ENCODE data around the gene RNU6-8.

RNU6-8 gene

GRCh38 chr14:32230695-32231280 lies 27.7 kb upstream of the RNU6-8 start:
- peaks cover 2% of the 10 kb centered on the region for H3K4me1 ChIP-seq (ENCODE audit: control insufficient read depth, insufficient read depth, low read length)
- WGBS, 2 experiments, result 84 to 88% methylated on average over 2 of the region's 2 CpGs
- no peaks in the 10 kb centered on the region for H3K27me3 ChIP-seq (ENCODE audit: control insufficient read depth, insufficient read depth, low read length, poor library complexity, severe bottlenecking)
- H3K4me3 ChIP-seq (ENCODE audit: insufficient read depth, low read depth, low read length), result no peak overlapping the region
- no peaks in the 10 kb centered on the region for H3K9me3 ChIP-seq (ENCODE audit: control insufficient read depth, low read length)
- no peak overlapping the region for H3K27ac ChIP-seq (ENCODE audit: insufficient read depth, low read depth, low read length, poor library complexity, severe bottlenecking)
- no peaks in the 10 kb centered on the region for H3K36me3 ChIP-seq (ENCODE audit: control insufficient read depth, insufficient read depth, low read length)

- Histone ChIP-seq H3K27ac (ENCODE audit: insufficient read depth, low read depth, low read length, poor library complexity, severe bottlenecking) (no peak overlapping the region), H3K9me3 (ENCODE audit: control insufficient read depth, low read length) (no peaks in the 10 kb centered on the region), H3K36me3 (ENCODE audit: control insufficient read depth, insufficient read depth, low read length) (no peaks in the 10 kb centered on the region), H3K4me3 (ENCODE audit: insufficient read depth, low read depth, low read length) (no peak overlapping the region), H3K4me1 (ENCODE audit: control insufficient read depth, insufficient read depth, low read length) (peaks cover 8% of the 10 kb centered on the region), H3K27me3 (ENCODE audit: control insufficient read depth, insufficient read depth, low read length, poor library complexity, severe bottlenecking) (no peaks in the 10 kb centered on the region)
- 86 to 89% methylated on average over 3 of the region's 3 CpGs for WGBS, 2 experiments
Measured at GRCh38 chr14:32230181-32230580, 27.1 kb upstream of the RNU6-8 start.

DNA sequence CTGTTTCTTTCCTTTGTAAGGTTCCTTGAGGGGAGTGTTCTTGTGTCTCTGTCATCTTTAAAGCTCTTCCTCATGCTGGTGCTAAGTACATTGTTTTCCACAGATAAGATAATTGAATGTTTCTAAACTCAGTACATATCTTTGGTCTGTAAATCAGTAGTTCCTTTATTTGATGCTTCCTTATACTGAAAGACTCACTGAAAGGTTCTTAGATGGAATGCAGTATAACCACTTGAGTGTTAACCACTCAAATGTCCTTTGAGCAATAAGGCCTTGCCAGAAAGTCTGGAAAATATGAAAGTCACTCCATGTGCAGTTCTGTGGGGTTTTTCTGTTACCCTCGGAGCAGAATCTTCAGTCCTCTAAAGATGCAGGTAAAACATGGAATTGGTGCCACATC lies 23.0 kb upstream of the RNU6-8 start:
- no peaks in the 10 kb centered on the region for H3K36me3 ChIP-seq (ENCODE audit: control insufficient read depth, insufficient read depth, low read length)
- no peaks in the 10 kb centered on the region for H3K9me3 ChIP-seq (ENCODE audit: control insufficient read depth, low read length)
- H3K27me3 ChIP-seq (ENCODE audit: control insufficient read depth, insufficient read depth, low read length, poor library complexity, severe bottlenecking), result no peaks in the 10 kb centered on the region
- WGBS, 2 experiments, result 97 to 100% methylated on average over 1 of the region's 1 CpG
- no peak overlapping the region for H3K4me3 ChIP-seq (ENCODE audit: insufficient read depth, low read depth, low read length)
- no peak overlapping the region for H3K27ac ChIP-seq (ENCODE audit: insufficient read depth, low read depth, low read length, poor library complexity, severe bottlenecking)
- H3K4me1 ChIP-seq (ENCODE audit: control insufficient read depth, insufficient read depth, low read length), result peaks cover 8% of the 10 kb centered on the region

DNA sequence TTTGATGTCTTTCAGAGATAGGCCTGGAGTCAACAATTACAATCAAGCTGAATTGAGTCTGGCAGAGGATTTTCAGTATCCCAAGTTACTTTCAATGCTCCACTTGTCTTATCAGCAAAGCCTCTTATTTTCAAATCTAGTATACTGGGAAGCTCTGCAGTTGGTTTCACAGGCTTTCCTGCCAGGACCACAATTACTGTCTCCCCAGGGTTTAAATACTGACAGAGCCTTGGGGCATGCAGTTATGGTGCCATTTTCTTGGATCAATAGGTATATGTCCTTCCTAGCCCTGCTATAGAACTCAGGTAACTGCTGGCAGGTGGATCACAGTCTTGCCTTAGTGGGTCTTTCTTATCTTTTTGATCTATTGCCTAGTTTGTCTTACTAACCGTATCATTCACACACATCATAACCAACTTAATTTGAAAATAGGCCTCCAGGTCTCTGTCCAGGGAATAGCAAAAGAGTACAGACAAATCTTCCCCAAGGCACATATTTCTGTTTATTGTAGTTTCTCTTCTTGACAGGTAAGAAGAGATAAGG lies 22.4 kb upstream of the RNU6-8 start:
- Histone ChIP-seq H3K27ac (ENCODE audit: insufficient read depth, low read depth, low read length, poor library complexity, severe bottlenecking) (no peak overlapping the region), H3K27me3 (ENCODE audit: control insufficient read depth, insufficient read depth, low read length, poor library complexity, severe bottlenecking) (no peaks in the 10 kb centered on the region), H3K36me3 (ENCODE audit: control insufficient read depth, insufficient read depth, low read length) (no peaks in the 10 kb centered on the region), H3K4me3 (ENCODE audit: insufficient read depth, low read depth, low read length) (no peak overlapping the region), H3K4me1 (ENCODE audit: control insufficient read depth, insufficient read depth, low read length) (peaks cover 8% of the 10 kb centered on the region), H3K9me3 (ENCODE audit: control insufficient read depth, low read length) (no peaks in the 10 kb centered on the region)
- WGBS, 2 experiments, result 96 to 100% methylated on average over 1 of the region's 1 CpG

- no peaks in the 10 kb centered on the region for H3K9me3 ChIP-seq (ENCODE audit: control insufficient read depth, low read length)
- no peaks in the 10 kb centered on the region for H3K36me3 ChIP-seq (ENCODE audit: control insufficient read depth, insufficient read depth, low read length)
- no peak overlapping the region for H3K4me3 ChIP-seq (ENCODE audit: insufficient read depth, low read depth, low read length)
- 80 to 85% methylated on average over 6 of the region's 6 CpGs for WGBS, 2 experiments
- H3K27ac ChIP-seq (ENCODE audit: insufficient read depth, low read depth, low read length, poor library complexity, severe bottlenecking), result no peak overlapping the region
- H3K4me1 ChIP-seq (ENCODE audit: control insufficient read depth, insufficient read depth, low read length), result peaks cover 8% of the 10 kb centered on the region
- H3K27me3 ChIP-seq (ENCODE audit: control insufficient read depth, insufficient read depth, low read length, poor library complexity, severe bottlenecking), result no peaks in the 10 kb centered on the region
Measured at GRCh38 chr14:32224737-32225377, 21.8 kb upstream of the RNU6-8 start.

GRCh38 chr14:32217301-32217700 lies 14.2 kb upstream of the RNU6-8 start:
- WGBS, 2 experiments, result 77 to 80% methylated on average over 5 of the region's 5 CpGs
- no peaks in the 10 kb centered on the region for H3K9me3 ChIP-seq (ENCODE audit: control insufficient read depth, low read length)
- no peaks in the 10 kb centered on the region for H3K36me3 ChIP-seq (ENCODE audit: control insufficient read depth, insufficient read depth, low read length)
- no peak overlapping the region for H3K27ac ChIP-seq (ENCODE audit: insufficient read depth, low read depth, low read length, poor library complexity, severe bottlenecking)
- no peaks in the 10 kb centered on the region for H3K4me1 ChIP-seq (ENCODE audit: control insufficient read depth, insufficient read depth, low read length)
- H3K27me3 ChIP-seq (ENCODE audit: control insufficient read depth, insufficient read depth, low read length, poor library complexity, severe bottlenecking), result no peaks in the 10 kb centered on the region
- H3K4me3 ChIP-seq (ENCODE audit: insufficient read depth, low read depth, low read length), result no peak overlapping the region

DNA sequence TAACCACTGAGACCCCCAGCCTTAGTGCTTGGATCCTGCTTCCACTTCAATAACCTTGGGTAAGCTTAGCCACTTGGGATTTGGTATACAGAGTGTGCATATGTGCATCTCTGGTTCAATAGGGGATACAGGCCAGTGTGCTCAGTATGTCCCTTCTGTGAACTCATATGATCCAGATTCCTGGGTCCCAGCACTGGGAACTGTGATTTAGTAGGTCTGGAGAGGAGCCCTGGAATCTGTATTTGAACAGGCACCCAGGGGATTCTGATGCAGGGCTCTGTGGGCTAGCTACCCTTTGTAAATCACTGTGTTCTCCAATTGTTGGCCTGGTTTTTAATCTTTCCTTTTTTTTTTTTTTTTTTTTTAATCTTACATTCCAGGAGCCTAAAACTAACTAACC lies 9.8 kb upstream of the RNU6-8 start:
- no peak overlapping the region for H3K4me3 ChIP-seq (ENCODE audit: insufficient read depth, low read depth, low read length)
- no peaks in the 10 kb centered on the region for H3K9me3 ChIP-seq (ENCODE audit: control insufficient read depth, low read length)
- H3K36me3 ChIP-seq (ENCODE audit: control insufficient read depth, insufficient read depth, low read length), result no peaks in the 10 kb centered on the region
- no peaks in the 10 kb centered on the region for H3K4me1 ChIP-seq (ENCODE audit: control insufficient read depth, insufficient read depth, low read length)
- H3K27me3 ChIP-seq (ENCODE audit: control insufficient read depth, insufficient read depth, low read length, poor library complexity, severe bottlenecking), result no peaks in the 10 kb centered on the region
- H3K27ac ChIP-seq (ENCODE audit: insufficient read depth, low read depth, low read length, poor library complexity, severe bottlenecking), result no peak overlapping the region

DNA sequence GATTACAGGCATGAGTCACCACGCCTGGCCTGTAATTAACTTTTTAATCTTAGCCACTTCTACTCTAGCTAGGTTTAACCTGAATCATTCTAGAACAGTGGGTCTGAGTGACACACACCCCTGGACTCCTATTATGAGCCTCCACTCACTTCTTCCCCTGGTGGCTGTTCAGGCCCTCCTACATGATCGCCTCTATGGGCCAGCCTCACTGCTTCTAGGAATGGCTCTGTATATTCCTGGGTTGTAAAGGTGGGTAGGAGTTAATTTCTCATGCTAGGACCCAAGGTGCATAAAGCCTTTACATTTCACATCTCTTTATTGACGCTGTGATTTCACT lies 8.0 kb upstream of the RNU6-8 start:
- no peak overlapping the region for H3K27ac ChIP-seq (ENCODE audit: insufficient read depth, low read depth, low read length, poor library complexity, severe bottlenecking)
- H3K27me3 ChIP-seq (ENCODE audit: control insufficient read depth, insufficient read depth, low read length, poor library complexity, severe bottlenecking), result no peaks in the 10 kb centered on the region
- H3K9me3 ChIP-seq (ENCODE audit: control insufficient read depth, low read length), result no peaks in the 10 kb centered on the region
- H3K36me3 ChIP-seq (ENCODE audit: control insufficient read depth, insufficient read depth, low read length), result no peaks in the 10 kb centered on the region
- 89 to 96% methylated on average over 2 to 3 of the region's 3 CpGs for WGBS, 2 experiments
- H3K4me3 ChIP-seq (ENCODE audit: insufficient read depth, low read depth, low read length), result no peak overlapping the region
- no peaks in the 10 kb centered on the region for H3K4me1 ChIP-seq (ENCODE audit: control insufficient read depth, insufficient read depth, low read length)

- no peak overlapping the region for H3K27ac ChIP-seq (ENCODE audit: insufficient read depth, low read depth, low read length, poor library complexity, severe bottlenecking)
- no peaks in the 10 kb centered on the region for H3K36me3 ChIP-seq (ENCODE audit: control insufficient read depth, insufficient read depth, low read length)
- H3K27me3 ChIP-seq (ENCODE audit: control insufficient read depth, insufficient read depth, low read length, poor library complexity, severe bottlenecking), result peaks cover 5% of the 10 kb centered on the region
- H3K4me1 ChIP-seq (ENCODE audit: control insufficient read depth, insufficient read depth, low read length), result no peaks in the 10 kb centered on the region
- no peak overlapping the region for H3K4me3 ChIP-seq (ENCODE audit: insufficient read depth, low read depth, low read length)
- no peaks in the 10 kb centered on the region for H3K9me3 ChIP-seq (ENCODE audit: control insufficient read depth, low read length)
Measured at GRCh38 chr14:32209471-32209870, 6.4 kb upstream of the RNU6-8 start.

- H3K4me1 ChIP-seq (ENCODE audit: control insufficient read depth, insufficient read depth, low read length), result no peaks in the 10 kb centered on the region
- H3K4me3 ChIP-seq (ENCODE audit: insufficient read depth, low read depth, low read length), result no peak overlapping the region
- peaks cover 12% of the 10 kb centered on the region for H3K27me3 ChIP-seq (ENCODE audit: control insufficient read depth, insufficient read depth, low read length, poor library complexity, severe bottlenecking)
- H3K27ac ChIP-seq (ENCODE audit: insufficient read depth, low read depth, low read length, poor library complexity, severe bottlenecking), result no peak overlapping the region
- no peaks in the 10 kb centered on the region for H3K36me3 ChIP-seq (ENCODE audit: control insufficient read depth, insufficient read depth, low read length)
- no peaks in the 10 kb centered on the region for H3K9me3 ChIP-seq (ENCODE audit: control insufficient read depth, low read length)
- 87 to 94% methylated on average over 3 of the region's 3 CpGs for WGBS, 2 experiments
Measured at GRCh38 chr14:32208490-32208889, 5.4 kb upstream of the RNU6-8 start.

All from ectodermal cell (in vitro differentiated cells).